Naive thymus-derived CD4-positive, alpha-beta T cell (primary cell): ENCODE measurements around the gene ESYT3. TPM values are rescaled to one million over a fixed set of nuclear protein-coding genes. Genes with fewer than 3 reads are reported as not detected.
A peak's percentile ranks its signal among the peaks of the same experiment; 100 is the strongest.

Experiments used
- ATAC-seq: fragments of 150-1000 bp; cut with Tn5 transposase; 2 replicates; pipeline ENCODE4 v1.10.0; 2021; ENCODE audit warnings: mild to moderate bottlenecking, moderate library complexity
- CTCF ChIA-PET: fragments of 350-600 bp; sonication (Branson Sonifier 250); formaldehyde crosslinking; loops from one replicate; lab custom pipeline; 2021; ENCODE audit warnings: antibody characterized with exemption; lab: Charles Lee
- POLR2A ChIA-PET: fragments of 350-600 bp; sonication (Branson Sonifier 250); formaldehyde crosslinking; loops from one replicate; lab custom pipeline; 2021; ENCODE audit warnings: antibody characterized with exemption, inconsistent platforms; lab: Charles Lee
- DNase-seq, 9 donors: peaks; one replicate each; pipeline versions ENCODE4 v3.0.0 to v3.0.0-alpha.2; 2020 to 2022; ENCODE audit warnings: mixed read lengths in 1 of 9
- H3K27ac ChIP-seq: one replicate; pipeline ENCODE4 v1.7.0; 2013; ENCODE audit warnings: mild to moderate bottlenecking, low read depth, low read length, moderate library complexity
- H3K27me3 ChIP-seq, 2 donors: one replicate each; pipeline ENCODE4 v1.7.0; 2013; ENCODE audit warnings: low read length in 2 of 2, mild to moderate bottlenecking in 2 of 2, moderate library complexity in 2 of 2; ENCODE audit not compliant: control insufficient read depth in 2 of 2, insufficient read depth in 2 of 2
- H3K36me3 ChIP-seq, 3 experiments: 1 replicate in 2 of 3; 2 replicates in 1 of 3; pipeline ENCODE4 v1.7.0; 2013; ENCODE audit warnings: low read length in 3 of 3, mild to moderate bottlenecking in 3 of 3, moderate library complexity in 1 of 3; ENCODE audit not compliant: insufficient read depth in 3 of 3, control insufficient read depth in 2 of 3
- H3K4me1 ChIP-seq, 2 donors: one replicate each; pipeline ENCODE4 v1.7.0; 2013; ENCODE audit warnings: low read length in 2 of 2, mild to moderate bottlenecking in 2 of 2, moderate library complexity in 1 of 2; ENCODE audit not compliant: control insufficient read depth in 2 of 2, insufficient read depth in 2 of 2
- H3K4me3 ChIP-seq: 2 replicates; pipeline ENCODE4 v1.7.0; 2013; ENCODE audit warnings: mild to moderate bottlenecking, low read length
- H3K9me3 ChIP-seq, 3 experiments: 1 replicate in 2 of 3; 2 replicates in 1 of 3; pipeline ENCODE4 v1.7.0; 2013; ENCODE audit warnings: low read length in 3 of 3; ENCODE audit not compliant: control insufficient read depth in 2 of 3
- H3K27ac Mint-ChIP-seq, 9 donors: one replicate each; pipeline ENCODE4 v1.8.0; 2020 to 2022; ENCODE audit warnings: mixed read lengths in 9 of 9, mild to moderate bottlenecking in 8 of 9, moderate library complexity in 5 of 9, inconsistent platforms in 2 of 9
- H3K27me3 Mint-ChIP-seq, 5 donors: one replicate each; pipeline ENCODE4 v1.8.0; 2021 to 2022; ENCODE audit warnings: mixed read lengths in 5 of 5, mild to moderate bottlenecking in 1 of 5
- H3K36me3 Mint-ChIP-seq, 5 donors: one replicate each; pipeline ENCODE4 v1.8.0; 2020 to 2022; ENCODE audit warnings: mixed read lengths in 5 of 5, mild to moderate bottlenecking in 3 of 5, inconsistent platforms in 1 of 5
- H3K4me1 Mint-ChIP-seq, 7 donors: one replicate each; pipeline ENCODE4 v1.8.0; 2020 to 2022; ENCODE audit warnings: mixed read lengths in 7 of 7, mild to moderate bottlenecking in 3 of 7, inconsistent platforms in 1 of 7
- H3K4me3 Mint-ChIP-seq, 10 donors: one replicate each; pipeline ENCODE4 v1.8.0; 2020 to 2022; ENCODE audit warnings: mild to moderate bottlenecking in 10 of 10, mixed read lengths in 10 of 10, moderate library complexity in 6 of 10, inconsistent platforms in 2 of 10
- H3K9me3 Mint-ChIP-seq, 11 donors: one replicate each; pipeline ENCODE4 v1.8.0; 2020 to 2022; ENCODE audit warnings: mixed read lengths in 11 of 11, mild to moderate bottlenecking in 4 of 11, inconsistent platforms in 1 of 11, moderate library complexity in 1 of 11
- intact Hi-C, 2 donors: fragments of 100-400 bp; cut with micrococcal nuclease; formaldehyde crosslinking; loops; one replicate each; pipeline ENCODE4 v1.15.1; 2023
- polyA plus RNA-seq, 2 donors: library from polyadenylated mRNA; unstranded; fragments of 300-500 nt; fragmentation: Illumina TruSeq; gene quantifications; one replicate each; pipeline ENCODE4 v1.2.3, GENCODE V29; 2021
- total RNA-seq, 6 experiments: library from RNA in 5 of 6; stranded (reverse) in 5 of 6; gene quantifications; 1 replicate in 5 of 6; 2 replicates in 1 of 6; pipeline ENCODE4 v1.2.3 and lab custom pipeline; 2021 to 2026

Gene ESYT3
- total and polyA plus RNA-seq, 7 experiments from 2014 or later, result 0.14 to 0.41 (median 0.32) TPM; not detected in 4

DNA sequence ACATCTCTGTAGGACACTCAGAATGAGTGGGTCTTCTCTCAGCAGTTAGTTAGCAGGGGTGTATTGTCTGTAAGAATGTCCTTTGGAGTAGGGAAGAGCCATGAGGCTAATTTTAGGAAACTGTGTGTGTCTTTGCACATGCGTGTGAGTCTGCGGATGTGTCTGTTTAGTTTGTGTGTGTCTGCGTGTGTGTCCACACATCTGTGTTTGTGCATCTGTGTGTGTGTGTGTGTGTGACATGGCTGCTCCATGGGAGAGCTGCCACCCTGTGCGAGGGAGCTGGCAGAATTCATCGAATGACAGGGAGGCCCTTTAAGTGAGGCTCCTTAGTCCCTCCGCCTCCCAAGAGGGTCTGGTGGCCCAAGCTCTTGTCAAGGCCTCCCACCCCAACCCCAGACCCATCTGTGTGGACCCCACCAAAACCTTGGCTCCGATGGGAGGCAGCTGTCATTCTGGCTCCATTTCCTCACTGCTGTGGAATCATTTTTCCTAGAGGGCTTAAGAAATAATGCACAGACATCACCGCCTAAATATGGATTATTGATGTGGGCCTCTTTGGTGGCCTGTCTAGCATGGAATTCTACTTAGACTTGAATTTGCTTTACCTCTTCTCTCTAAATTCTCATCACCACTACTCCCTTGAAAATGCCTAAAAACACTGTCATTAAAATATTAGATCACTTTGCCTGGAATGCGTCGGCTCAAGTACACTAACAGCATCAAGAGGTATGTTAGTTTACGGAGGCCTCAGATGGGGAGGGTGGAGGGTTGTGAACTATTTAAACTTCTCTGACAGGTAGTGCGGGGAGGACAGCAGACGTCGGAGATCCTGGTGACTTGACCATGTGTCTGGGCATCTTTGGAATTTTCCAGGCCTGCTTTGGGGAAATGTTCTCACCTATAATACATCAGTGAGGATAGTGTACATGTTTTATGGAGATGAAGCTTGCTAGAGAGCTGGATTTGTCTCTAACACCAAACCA is 9.4 kb downstream of the ESYT3 start:
- Mint-ChIP-seq H3K9me3 (no peaks in the 10 kb centered on the region), H3K4me3 (no peak overlapping the region), H3K4me1 (no peaks in the 10 kb centered on the region), H3K27ac (no peak overlapping the region), H3K36me3 (no peaks in the 10 kb centered on the region), H3K27me3 (peaks cover 0 to 8% (median 6%) of the 10 kb centered on the region in 5 donors)
- no peak overlapping the region for H3K27ac ChIP-seq
- ATAC-seq, result peak; percentile 22
- H3K27me3 ChIP-seq, result no peaks in the 10 kb centered on the region
- H3K36me3 ChIP-seq, result no peaks in the 10 kb centered on the region
- intact Hi-C loops, result no loop called here
- H3K9me3 ChIP-seq, result no peaks in the 10 kb centered on the region
- H3K4me3 ChIP-seq, result no peak overlapping the region
- DNase-seq, result no peak
- CTCF ChIA-PET, result no interaction called here
- POLR2A ChIA-PET, result no interaction called here
- no peaks in the 10 kb centered on the region for H3K4me1 ChIP-seq

GRCh38 chr3:138445236-138445635 is 10.8 kb downstream of the ESYT3 start:
- no peak for DNase-seq
- no peaks in the 10 kb centered on the region for H3K9me3 Mint-ChIP-seq
- ATAC-seq, result no peak

GRCh38 chr3:138445654-138446053 is 11.2 kb downstream of the ESYT3 start:
- Histone ChIP-seq H3K4me1 (no peaks in the 10 kb centered on the region), H3K36me3 (no peaks in the 10 kb centered on the region), H3K27me3 (no peaks in the 10 kb centered on the region), H3K27ac (no peak overlapping the region), H3K4me3 (no peak overlapping the region), H3K9me3 (no peaks in the 10 kb centered on the region)
- intact Hi-C loops, result no loop called here
- Mint-ChIP-seq H3K36me3 (no peaks in the 10 kb centered on the region), H3K27ac (no peak overlapping the region), H3K4me3 (no peak overlapping the region), H3K9me3 (no peaks in the 10 kb centered on the region), H3K4me1 (no peaks in the 10 kb centered on the region), H3K27me3 (peaks cover 0 to 6% (median 0%) of the 10 kb centered on the region in 5 donors)
- POLR2A ChIA-PET, result no interaction called here
- no peak for ATAC-seq
- CTCF ChIA-PET, result no interaction called here
- no peak for DNase-seq

More at GRCh38 chr3:138445236-138445635, 10.8 kb downstream of the ESYT3 start:
- no peaks in the 10 kb centered on the region for H3K4me1 Mint-ChIP-seq
- H3K4me3 ChIP-seq, result no peak overlapping the region
- ChIA-PET CTCF (no interaction called here), POLR2A (no interaction called here)
- no peaks in the 10 kb centered on the region for H3K9me3 ChIP-seq
- intact Hi-C loops, result no loop called here
- H3K36me3 ChIP-seq, result no peaks in the 10 kb centered on the region
- H3K4me1 ChIP-seq, result no peaks in the 10 kb centered on the region
- no peaks in the 10 kb centered on the region for H3K27me3 ChIP-seq
- no peak overlapping the region for H3K27ac ChIP-seq
- no peaks in the 10 kb centered on the region for H3K36me3 Mint-ChIP-seq
- H3K27me3 Mint-ChIP-seq, result peaks cover 0 to 6% (median 0%) of the 10 kb centered on the region in 5 donors
- no peak overlapping the region for H3K4me3 Mint-ChIP-seq
- no peak overlapping the region for H3K27ac Mint-ChIP-seq

GRCh38 chr3:138448631-138449030 is 14.2 kb downstream of the ESYT3 start:
- H3K36me3 Mint-ChIP-seq, result no peaks in the 10 kb centered on the region
- no peaks in the 10 kb centered on the region for H3K27me3 ChIP-seq
- peaks cover 0 to 3% (median 0%) of the 10 kb centered on the region in 5 donors for H3K27me3 Mint-ChIP-seq
- ATAC-seq, result no peak
- no peak overlapping the region for H3K27ac ChIP-seq
- no peaks in the 10 kb centered on the region for H3K9me3 Mint-ChIP-seq
- intact Hi-C loops, result no loop called here
- H3K4me1 ChIP-seq, result no peaks in the 10 kb centered on the region
- no peak overlapping the region for H3K4me3 ChIP-seq
- no peaks in the 10 kb centered on the region for H3K4me1 Mint-ChIP-seq
- H3K27ac Mint-ChIP-seq, result no peak overlapping the region
- no peaks in the 10 kb centered on the region for H3K36me3 ChIP-seq
- POLR2A ChIA-PET, result no interaction called here
- CTCF ChIA-PET, result no interaction called here
- DNase-seq, result no peak
- H3K9me3 ChIP-seq, result no peaks in the 10 kb centered on the region
- H3K4me3 Mint-ChIP-seq, result no peak overlapping the region

DNA sequence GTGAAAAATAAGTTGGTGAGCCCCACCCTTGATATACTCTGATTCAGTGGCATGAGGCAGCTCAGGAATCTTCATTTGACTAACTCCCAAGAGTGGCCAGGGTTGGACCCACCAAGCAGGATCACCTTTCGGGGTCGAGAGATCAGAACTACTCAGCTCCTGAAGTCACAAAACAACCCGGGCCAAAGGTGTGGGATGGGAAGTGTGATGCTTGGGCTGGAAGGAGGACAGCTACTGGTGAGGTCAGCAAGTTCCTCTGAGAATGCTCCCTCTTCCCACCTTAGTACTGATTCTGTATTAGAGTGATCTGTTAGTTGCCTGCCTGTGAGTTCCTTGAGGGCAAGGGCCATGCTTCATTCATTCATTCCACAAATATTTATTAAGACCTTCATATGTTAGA is 15.1 kb downstream of the ESYT3 start:
- Mint-ChIP-seq H3K9me3 (no peaks in the 10 kb centered on the region), H3K27me3 (peaks cover 0 to 3% (median 0%) of the 10 kb centered on the region in 5 donors), H3K36me3 (no peaks in the 10 kb centered on the region), H3K4me3 (no peak overlapping the region), H3K27ac (no peak overlapping the region), H3K4me1 (no peaks in the 10 kb centered on the region)
- ChIA-PET POLR2A (no interaction called here), CTCF (no interaction called here)
- Histone ChIP-seq H3K27ac (no peak overlapping the region), H3K27me3 (no peaks in the 10 kb centered on the region), H3K9me3 (no peaks in the 10 kb centered on the region), H3K36me3 (no peaks in the 10 kb centered on the region), H3K4me1 (no peaks in the 10 kb centered on the region), H3K4me3 (no peak overlapping the region)
- intact Hi-C loops, result no loop called here
- ATAC-seq, result no peak
- DNase-seq, result no peak

DNA sequence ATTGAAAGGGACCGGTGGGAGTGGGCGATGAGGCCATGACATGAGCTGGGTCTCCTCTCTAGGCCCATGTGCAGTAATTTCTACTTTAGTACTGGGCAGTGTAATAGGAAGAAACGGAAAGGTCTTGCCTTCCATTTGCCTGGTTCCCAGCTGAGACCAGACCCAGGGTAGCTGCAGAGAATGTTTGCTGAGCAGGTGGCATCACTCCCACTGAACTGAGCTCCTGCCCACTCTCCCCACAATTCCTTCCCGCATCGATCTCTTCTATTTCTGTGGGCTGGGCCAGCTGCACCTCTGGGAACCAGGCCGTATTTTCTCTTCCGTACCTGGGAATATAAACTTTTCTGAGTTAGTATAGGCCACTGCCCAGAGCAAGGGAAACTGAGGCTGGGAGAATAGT is 15.8 kb downstream of the ESYT3 start:
- POLR2A ChIA-PET, result no interaction called here
- Histone ChIP-seq H3K9me3 (no peaks in the 10 kb centered on the region), H3K4me3 (no peak overlapping the region), H3K36me3 (no peaks in the 10 kb centered on the region), H3K4me1 (no peaks in the 10 kb centered on the region), H3K27ac (no peak overlapping the region), H3K27me3 (no peaks in the 10 kb centered on the region)
- H3K9me3 Mint-ChIP-seq, result no peaks in the 10 kb centered on the region
- H3K27me3 Mint-ChIP-seq, result peaks cover 0 to 3% (median 0%) of the 10 kb centered on the region in 5 donors
- peak overlapping the region in 1 of 9 donors; percentile 56 for H3K27ac Mint-ChIP-seq
- intact Hi-C loops, result no loop called here
- ATAC-seq, result no peak
- H3K36me3 Mint-ChIP-seq, result no peaks in the 10 kb centered on the region
- CTCF ChIA-PET, result no interaction called here
- H3K4me1 Mint-ChIP-seq, result no peaks in the 10 kb centered on the region
- no peak overlapping the region for H3K4me3 Mint-ChIP-seq
- no peak for DNase-seq
